H1 (cell line): ENCODE measurements around the gene ATPAF2. TPM values are rescaled to one million over a fixed set of nuclear protein-coding genes. Genes with fewer than 3 reads are reported as not detected.

Source experiments
- CHD7 ChIP-seq: fragments of 300-600 bp; sonication (generic); IDR thresholded peaks from 2 replicates; pipeline ENCODE4 v1.7.1; 2012; ENCODE audit warnings: low read length, moderate library complexity, mild to moderate bottlenecking, inconsistent platforms; ENCODE audit not compliant: insufficient replicate concordance
- NANOG ChIP-seq: IDR thresholded peaks from 2 replicates; pipeline ENCODE4 v1.6.1; 2011; ENCODE audit warnings: low read length, low read depth, mild to moderate bottlenecking, inconsistent platforms; ENCODE audit not compliant: insufficient read depth, poor library complexity, severe bottlenecking
- SIX5 ChIP-seq: IDR thresholded peaks from 2 replicates; pipeline ENCODE4 v1.6.1; 2011; ENCODE audit warnings: mild to moderate bottlenecking, low read depth, low read length
- SP1 ChIP-seq: IDR thresholded peaks from 2 replicates; pipeline ENCODE4 v1.6.1; 2011; ENCODE audit warnings: low read depth, low read length
- polyA plus RNA-seq, 7 experiments: library from polyadenylated mRNA; depleted of rRNA in 3 of 7; stranded (reverse) in 5 of 7; unstranded in 2 of 7; fragments of >200 nt in 5 of 7; fragments of 200-250 nt in 2 of 7; gene quantifications; 1 replicate in 5 of 7; 2 replicates in 1 of 7; 4 replicates in 1 of 7; pipeline versions ENCODE4 v1.2.1 to v1.2.3, GENCODE V29; 2011 to 2013; ENCODE audit warnings: missing spikeins in 2 of 7, mixed read lengths in 2 of 7
- total RNA-seq: library from RNA; stranded (reverse); fragmentation: NEBNext Ultra II Directional; extraction: Animal tissue kit (Norgen Biotek cat#: 25700); gene quantifications from 2 replicates; pipeline ENCODE4 v1.2.1, GENCODE V29; 2021

The ATPAF2 gene
- total and polyA plus RNA-seq, 2 of the 8 experiments (the other 6 are each of a cell fraction or from before 2014, with no cell fraction given): 19.6 to 22.9 TPM

GRCh38 chr17:18018411-18018921 is 20.5 kb downstream of the ATPAF2 start (continued):
- no peak for TF ChIP-seq CHD7
- no peak for TF ChIP-seq NANOG
- no peak for TF ChIP-seq SIX5
- no peak for TF ChIP-seq SP1
